ACC112 (cell line): ENCODE data around the gene CELSR1.
A peak's percentile ranks its signal among the peaks of the same experiment; 100 is the strongest.

ENCODE experiments used
- H2AFZ ChIP-seq: fragments of 200-600 bp; sonication (generic); one replicate; pipeline ENCODE4 v1.6.0; 2017; ENCODE audit warnings: antibody characterized with exemption, low read length; ENCODE audit not compliant: unreplicated experiment
- H3K27ac ChIP-seq: fragments of 200-600 bp; sonication (generic); 2 replicates; pipeline ENCODE4 v1.5.1; 2014; ENCODE audit warnings: low read depth, mild to moderate bottlenecking, antibody characterized with exemption, low read length, moderate library complexity
- H3K27me3 ChIP-seq: fragments of 200-600 bp; sonication (generic); 2 replicates; pipeline ENCODE4 v1.6.1; 2014; ENCODE audit warnings: mild to moderate bottlenecking, antibody characterized with exemption, low read length, moderate library complexity, mixed read lengths; ENCODE audit not compliant: insufficient read depth
- H3K36me3 ChIP-seq: fragments of 200-600 bp; sonication (generic); 2 replicates; pipeline ENCODE4 v1.6.1; 2016; ENCODE audit warnings: mild to moderate bottlenecking, antibody characterized with exemption, low read length, moderate library complexity, mixed read lengths; ENCODE audit not compliant: insufficient read depth
- H3K4me1 ChIP-seq: fragments of 200-600 bp; sonication (generic); one replicate; pipeline ENCODE4 v1.6.1; 2016; ENCODE audit warnings: low read length, mixed read lengths; ENCODE audit not compliant: insufficient read depth, unreplicated experiment, control insufficient read depth
- H3K4me3 ChIP-seq: fragments of 200-600 bp; sonication (generic); 2 replicates; pipeline ENCODE4 v1.5.1; 2014; ENCODE audit warnings: mild to moderate bottlenecking, low read depth, low read length
- H3K79me2 ChIP-seq: fragments of 200-600 bp; sonication (generic); one replicate; pipeline ENCODE4 v1.6.0; 2016; ENCODE audit warnings: low read length; ENCODE audit not compliant: control insufficient read depth, unreplicated experiment, insufficient read depth

The CELSR1 gene

GRCh38 chr22:46436595-46437175 lies 100.7 kb downstream of the CELSR1 start:
- Histone ChIP-seq H3K27ac (no peak overlapping the region), H2AFZ (no peak overlapping the region), H3K4me3 (no peak overlapping the region), H3K27me3 (no peaks in the 10 kb centered on the region), H3K4me1 (no peaks in the 10 kb centered on the region), H3K36me3 (no peaks in the 10 kb centered on the region), H3K79me2 (no peaks in the 10 kb centered on the region)

- H2AFZ ChIP-seq, result no peak overlapping the region
- H3K79me2 ChIP-seq, result no peaks in the 10 kb centered on the region
- H3K4me3 ChIP-seq, result no peak overlapping the region
- H3K4me1 ChIP-seq, result no peaks in the 10 kb centered on the region
- H3K27ac ChIP-seq, result no peak overlapping the region
- H3K27me3 ChIP-seq, result no peaks in the 10 kb centered on the region
- no peaks in the 10 kb centered on the region for H3K36me3 ChIP-seq
Observed at GRCh38 chr22:46433318-46433717, 104.1 kb downstream of the CELSR1 start.

- Histone ChIP-seq H3K27ac (no peak overlapping the region), H2AFZ (peak overlapping the region; percentile 54), H3K4me3 (peak overlapping the region; percentile 78), H3K79me2 (no peaks in the 10 kb centered on the region), H3K27me3 (no peaks in the 10 kb centered on the region), H3K36me3 (no peaks in the 10 kb centered on the region), H3K4me1 (no peaks in the 10 kb centered on the region)
Observed at GRCh38 chr22:46432164-46433068, 105.0 kb downstream of the CELSR1 start.

- no peaks in the 10 kb centered on the region for H3K4me1 ChIP-seq
- H3K4me3 ChIP-seq, result no peak overlapping the region
- no peaks in the 10 kb centered on the region for H3K27me3 ChIP-seq
- no peaks in the 10 kb centered on the region for H3K79me2 ChIP-seq
- no peak overlapping the region for H2AFZ ChIP-seq
- no peak overlapping the region for H3K27ac ChIP-seq
- H3K36me3 ChIP-seq, result no peaks in the 10 kb centered on the region
Observed at GRCh38 chr22:46430961-46431838, 106.2 kb downstream of the CELSR1 start.

GRCh38 chr22:46429325-46429853 lies 108.0 kb downstream of the CELSR1 start:
- no peaks in the 10 kb centered on the region for H3K36me3 ChIP-seq
- H3K27ac ChIP-seq, result no peak overlapping the region
- no peaks in the 10 kb centered on the region for H3K4me1 ChIP-seq
- no peak overlapping the region for H2AFZ ChIP-seq
- no peak overlapping the region for H3K4me3 ChIP-seq
- no peaks in the 10 kb centered on the region for H3K27me3 ChIP-seq
- H3K79me2 ChIP-seq, result no peaks in the 10 kb centered on the region

- H3K4me3 ChIP-seq, result no peak overlapping the region
Observed at GRCh38 chr22:46428602-46429324, 108.7 kb downstream of the CELSR1 start.

GRCh38 chr22:46428171-46428570 lies 109.2 kb downstream of the CELSR1 start:
- H3K36me3 ChIP-seq, result no peaks in the 10 kb centered on the region
- no peaks in the 10 kb centered on the region for H3K27me3 ChIP-seq
- H3K4me3 ChIP-seq, result no peak overlapping the region
- no peak overlapping the region for H2AFZ ChIP-seq
- H3K4me1 ChIP-seq, result no peaks in the 10 kb centered on the region
- no peaks in the 10 kb centered on the region for H3K79me2 ChIP-seq
- H3K27ac ChIP-seq, result no peak overlapping the region

More at GRCh38 chr22:46428602-46429324, 108.7 kb downstream of the CELSR1 start:
- Histone ChIP-seq H3K36me3 (no peaks in the 10 kb centered on the region), H3K27ac (no peak overlapping the region), H3K27me3 (no peaks in the 10 kb centered on the region), H3K4me1 (no peaks in the 10 kb centered on the region), H3K79me2 (no peaks in the 10 kb centered on the region), H2AFZ (no peak overlapping the region)

GRCh38 chr22:46425016-46425415 lies 112.4 kb downstream of the CELSR1 start:
- Histone ChIP-seq H3K4me1 (no peaks in the 10 kb centered on the region), H3K79me2 (no peaks in the 10 kb centered on the region), H2AFZ (no peak overlapping the region), H3K4me3 (no peak overlapping the region), H3K36me3 (no peaks in the 10 kb centered on the region), H3K27ac (no peak overlapping the region), H3K27me3 (no peaks in the 10 kb centered on the region)

- H3K4me1 ChIP-seq, result no peaks in the 10 kb centered on the region
- no peak overlapping the region for H3K27ac ChIP-seq
- H3K36me3 ChIP-seq, result no peaks in the 10 kb centered on the region
Observed at GRCh38 chr22:46424496-46424895, 112.9 kb downstream of the CELSR1 start.

GRCh38 chr22:46422896-46423295 lies 114.5 kb downstream of the CELSR1 start:
- Histone ChIP-seq H3K27ac (no peak overlapping the region), H3K79me2 (no peaks in the 10 kb centered on the region), H3K27me3 (peaks cover 8% of the 10 kb centered on the region; the same call in 1 of the 2 replicates), H3K4me1 (no peaks in the 10 kb centered on the region), H3K4me3 (no peak overlapping the region), H2AFZ (no peak overlapping the region), H3K36me3 (no peaks in the 10 kb centered on the region)

More at GRCh38 chr22:46424496-46424895, 112.9 kb downstream of the CELSR1 start:
- no peaks in the 10 kb centered on the region for H3K79me2 ChIP-seq
- no peak overlapping the region for H2AFZ ChIP-seq
- H3K4me3 ChIP-seq, result no peak overlapping the region
- H3K27me3 ChIP-seq, result no peaks in the 10 kb centered on the region
